ENCODE measurements around the gene CDC25A.

DNA sequence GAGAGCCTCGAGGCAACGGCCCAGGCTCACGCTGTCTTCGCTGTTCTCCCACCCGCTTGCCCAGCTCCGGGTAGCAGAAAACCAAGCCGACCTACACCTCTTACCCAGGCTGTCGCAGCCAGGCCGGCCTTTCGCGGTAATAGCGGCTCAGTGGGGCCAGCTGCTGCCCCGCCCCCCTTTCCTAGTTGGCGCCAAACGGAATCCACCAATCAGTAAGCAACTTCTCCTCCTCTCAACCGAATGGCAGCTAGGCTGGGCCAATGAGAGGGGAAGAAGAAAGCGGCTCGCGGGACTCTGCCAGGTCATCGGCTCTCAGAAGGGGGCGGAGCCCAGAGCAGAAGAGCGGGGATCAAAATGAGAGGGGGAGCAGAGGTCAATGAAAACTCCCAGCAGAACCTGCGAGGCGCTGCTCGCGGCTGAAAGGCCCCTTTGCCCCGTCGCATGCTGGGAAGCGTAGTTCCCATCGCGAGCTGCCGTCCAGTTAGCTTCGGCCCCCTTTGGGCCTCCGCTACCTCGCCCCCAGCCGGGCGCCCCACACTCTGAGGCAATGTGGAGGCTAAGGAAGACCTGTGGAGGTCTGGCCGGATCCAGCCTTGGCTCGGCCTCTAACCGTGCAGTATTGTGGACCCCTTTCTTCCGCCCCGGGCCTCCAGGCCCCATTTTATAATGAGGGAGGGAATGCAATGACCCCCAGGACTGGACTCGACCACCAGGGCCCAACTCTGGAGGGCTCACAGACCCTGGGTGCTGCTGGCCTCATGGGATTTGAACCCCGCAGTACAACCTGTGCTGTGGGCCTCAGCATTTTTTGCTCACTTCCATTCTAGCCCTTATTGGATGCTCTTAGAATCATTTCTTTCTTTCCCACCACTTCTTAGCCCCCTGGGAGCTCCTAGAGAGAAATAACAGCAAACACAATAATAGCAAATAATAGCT lies at the start of gene CDC25A:
- TF ChIP-seq FOSB (CRISPR knock-in tag; IDR thresholded peaks at IDR 0.05) (no peak), RFX5 (IDR thresholded peaks at IDR 0.05) (no peak), RAD21 (conservative IDR thresholded peaks at IDR 0.05 in 1 of 2, IDR thresholded peaks at IDR 0.05 in 1 of 2) (no peak), ZNF302 (CRISPR knock-in tag; IDR thresholded peaks at IDR 0.05) (no peak), TFCP2L1 (CRISPR knock-in tag; IDR thresholded peaks at IDR 0.05) (no peak), RARB (CRISPR knock-in tag; IDR thresholded peaks at IDR 0.05) (no peak), NR3C1 (IDR thresholded peaks at IDR 0.05) (no peak), ZC3H11A (IDR thresholded peaks at IDR 0.05) (no peak), MYC (IDR thresholded peaks at IDR 0.05; ENCODE audit: borderline replicate concordance, low read length) (no peak), KDM5A (IDR thresholded peaks at IDR 0.05) (no peak)
- TF ChIP-seq, protein P1, sequence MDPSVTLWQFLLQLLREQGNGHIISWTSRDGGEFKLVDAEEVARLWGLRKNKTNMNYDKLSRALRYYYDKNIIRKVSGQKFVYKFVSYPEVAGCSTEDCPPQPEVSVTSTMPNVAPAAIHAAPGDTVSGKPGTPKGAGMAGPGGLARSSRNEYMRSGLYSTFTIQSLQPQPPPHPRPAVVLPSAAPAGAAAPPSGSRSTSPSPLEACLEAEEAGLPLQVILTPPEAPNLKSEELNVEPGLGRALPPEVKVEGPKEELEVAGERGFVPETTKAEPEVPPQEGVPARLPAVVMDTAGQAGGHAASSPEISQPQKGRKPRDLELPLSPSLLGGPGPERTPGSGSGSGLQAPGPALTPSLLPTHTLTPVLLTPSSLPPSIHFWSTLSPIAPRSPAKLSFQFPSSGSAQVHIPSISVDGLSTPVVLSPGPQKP (IDR thresholded peaks at IDR 0.05; ENCODE audit: low read depth, low read length): no peak
- TF ChIP-seq, protein P2, sequence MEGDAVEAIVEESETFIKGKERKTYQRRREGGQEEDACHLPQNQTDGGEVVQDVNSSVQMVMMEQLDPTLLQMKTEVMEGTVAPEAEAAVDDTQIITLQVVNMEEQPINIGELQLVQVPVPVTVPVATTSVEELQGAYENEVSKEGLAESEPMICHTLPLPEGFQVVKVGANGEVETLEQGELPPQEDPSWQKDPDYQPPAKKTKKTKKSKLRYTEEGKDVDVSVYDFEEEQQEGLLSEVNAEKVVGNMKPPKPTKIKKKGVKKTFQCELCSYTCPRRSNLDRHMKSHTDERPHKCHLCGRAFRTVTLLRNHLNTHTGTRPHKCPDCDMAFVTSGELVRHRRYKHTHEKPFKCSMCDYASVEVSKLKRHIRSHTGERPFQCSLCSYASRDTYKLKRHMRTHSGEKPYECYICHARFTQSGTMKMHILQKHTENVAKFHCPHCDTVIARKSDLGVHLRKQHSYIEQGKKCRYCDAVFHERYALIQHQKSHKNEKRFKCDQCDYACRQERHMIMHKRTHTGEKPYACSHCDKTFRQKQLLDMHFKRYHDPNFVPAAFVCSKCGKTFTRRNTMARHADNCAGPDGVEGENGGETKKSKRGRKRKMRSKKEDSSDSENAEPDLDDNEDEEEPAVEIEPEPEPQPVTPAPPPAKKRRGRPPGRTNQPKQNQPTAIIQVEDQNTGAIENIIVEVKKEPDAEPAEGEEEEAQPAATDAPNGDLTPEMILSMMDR (IDR thresholded peaks at IDR 0.05): no peak
- TF ChIP-seq, protein P3, sequence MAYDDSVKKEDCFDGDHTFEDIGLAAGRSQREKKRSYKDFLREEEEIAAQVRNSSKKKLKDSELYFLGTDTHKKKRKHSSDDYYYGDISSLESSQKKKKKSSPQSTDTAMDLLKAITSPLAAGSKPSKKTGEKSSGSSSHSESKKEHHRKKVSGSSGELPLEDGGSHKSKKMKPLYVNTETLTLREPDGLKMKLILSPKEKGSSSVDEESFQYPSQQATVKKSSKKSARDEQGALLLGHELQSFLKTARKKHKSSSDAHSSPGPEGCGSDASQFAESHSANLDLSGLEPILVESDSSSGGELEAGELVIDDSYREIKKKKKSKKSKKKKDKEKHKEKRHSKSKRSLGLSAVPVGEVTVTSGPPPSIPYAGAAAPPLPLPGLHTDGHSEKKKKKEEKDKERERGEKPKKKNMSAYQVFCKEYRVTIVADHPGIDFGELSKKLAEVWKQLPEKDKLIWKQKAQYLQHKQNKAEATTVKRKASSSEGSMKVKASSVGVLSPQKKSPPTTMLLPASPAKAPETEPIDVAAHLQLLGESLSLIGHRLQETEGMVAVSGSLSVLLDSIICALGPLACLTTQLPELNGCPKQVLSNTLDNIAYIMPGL (CRISPR knock-in tag; IDR thresholded peaks at IDR 0.05; ENCODE audit: borderline replicate concordance): no peak
